Measurements from ENCODE around the gene CNGA4. TPM values are rescaled to one million over a fixed set of nuclear protein-coding genes. Genes with fewer than 3 reads are reported as not detected.
"Not testable (repeated sequence)": the region's sequence is repeated elsewhere in the genome, so short reads cannot be mapped to it uniquely, and the experiment has no call there.

The CNGA4 gene
- total RNA-seq, 1 experiment from 2014 or later, result 0.51 TPM

DNA sequence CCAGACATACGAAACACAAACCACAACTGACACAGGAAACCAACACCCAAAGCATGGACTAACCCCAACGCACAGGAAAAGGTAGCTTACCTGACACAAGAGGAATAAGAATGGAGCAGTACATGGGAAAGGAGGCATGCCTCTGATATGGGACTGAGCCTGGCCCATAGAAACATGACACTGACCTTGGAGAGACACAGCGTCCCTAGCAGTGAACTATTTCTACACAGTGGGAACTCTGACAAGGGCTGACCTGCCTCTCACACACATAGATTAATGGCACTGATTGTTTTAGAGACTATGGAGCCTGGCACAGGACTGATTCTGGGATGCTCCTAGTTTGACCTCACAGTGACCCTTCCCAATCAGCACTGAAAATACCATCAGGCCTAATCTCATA lies 32.7 kb downstream of the CNGA4 start:
- no peaks in the 10 kb centered on the region for H3K79me2 ChIP-seq (ENCODE audit: low read length)
- no peak overlapping the region for H3K9ac ChIP-seq (ENCODE audit: low read length)
- no peak for TF ChIP-seq EZH2phosphoT487 (IDR thresholded peaks at IDR 0.05; ENCODE audit: borderline replicate concordance, low read length)
- TF ChIP-seq, protein P1, sequence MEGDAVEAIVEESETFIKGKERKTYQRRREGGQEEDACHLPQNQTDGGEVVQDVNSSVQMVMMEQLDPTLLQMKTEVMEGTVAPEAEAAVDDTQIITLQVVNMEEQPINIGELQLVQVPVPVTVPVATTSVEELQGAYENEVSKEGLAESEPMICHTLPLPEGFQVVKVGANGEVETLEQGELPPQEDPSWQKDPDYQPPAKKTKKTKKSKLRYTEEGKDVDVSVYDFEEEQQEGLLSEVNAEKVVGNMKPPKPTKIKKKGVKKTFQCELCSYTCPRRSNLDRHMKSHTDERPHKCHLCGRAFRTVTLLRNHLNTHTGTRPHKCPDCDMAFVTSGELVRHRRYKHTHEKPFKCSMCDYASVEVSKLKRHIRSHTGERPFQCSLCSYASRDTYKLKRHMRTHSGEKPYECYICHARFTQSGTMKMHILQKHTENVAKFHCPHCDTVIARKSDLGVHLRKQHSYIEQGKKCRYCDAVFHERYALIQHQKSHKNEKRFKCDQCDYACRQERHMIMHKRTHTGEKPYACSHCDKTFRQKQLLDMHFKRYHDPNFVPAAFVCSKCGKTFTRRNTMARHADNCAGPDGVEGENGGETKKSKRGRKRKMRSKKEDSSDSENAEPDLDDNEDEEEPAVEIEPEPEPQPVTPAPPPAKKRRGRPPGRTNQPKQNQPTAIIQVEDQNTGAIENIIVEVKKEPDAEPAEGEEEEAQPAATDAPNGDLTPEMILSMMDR (conservative IDR thresholded peaks at IDR 0.05; ENCODE audit: low read depth, low read length), result no peak
- no peak for TF ChIP-seq EZH2 (IDR thresholded peaks at IDR 0.05; ENCODE audit: low read length, unreplicated experiment)
- no peak overlapping the region for H3K4me3 ChIP-seq (ENCODE audit: low read length)
- H3K4me1 ChIP-seq (ENCODE audit: insufficient read depth, low read length), result no peaks in the 10 kb centered on the region
- H3F3A ChIP-seq (ENCODE audit: low read length, unreplicated experiment), result no peaks in the 10 kb centered on the region
- no peaks in the 10 kb centered on the region for H4K20me1 ChIP-seq (ENCODE audit: low read length)
- DNase-seq (no peak), ATAC-seq (no peak)
- no peak overlapping the region for H3K4me2 ChIP-seq (ENCODE audit: low read length)
- H3K27ac ChIP-seq (ENCODE audit: low read length), result no peak overlapping the region
- intact Hi-C loops (cut with micrococcal nuclease), result no loop called here
- H3K27me3 ChIP-seq (ENCODE audit: low read length), result peaks cover 35% of the 10 kb centered on the region
- no peaks in the 10 kb centered on the region for H3K36me3 ChIP-seq (ENCODE audit: low read depth, low read length)
- no peaks in the 10 kb centered on the region for H3K9me2 ChIP-seq (replicated peaks; ENCODE audit: low read length)
- CTCF ChIA-PET, result no interaction called here
- H2AFZ ChIP-seq (ENCODE audit: low read length), result no peak overlapping the region
- BruUV-seq (replicated peaks), result no TSS peak
- POLR2A ChIA-PET (ENCODE audit: unreplicated experiment), result no interaction called here
- H3K9me3 ChIP-seq (ENCODE audit: low read length), result no peaks in the 10 kb centered on the region

DNA sequence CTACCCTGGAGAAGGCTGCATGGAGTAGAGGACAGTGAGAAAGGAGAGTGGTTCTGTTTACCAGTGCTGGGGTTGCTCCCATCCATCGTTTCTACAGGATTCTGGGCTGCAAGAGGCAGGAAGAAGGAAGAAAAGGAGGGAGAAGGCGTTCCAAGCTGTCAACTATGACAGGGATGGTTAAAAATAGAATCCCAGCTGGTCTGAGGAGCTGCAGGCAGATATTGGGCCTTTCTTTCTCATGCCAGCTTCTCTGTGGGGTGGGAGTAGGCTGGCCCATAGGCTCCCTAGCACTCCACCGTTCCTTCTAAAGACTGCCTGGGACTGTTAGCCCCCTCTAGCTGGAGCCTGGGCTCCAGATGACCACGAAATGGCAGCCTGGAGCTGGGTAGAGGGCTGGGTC lies 34.3 kb downstream of the CNGA4 start:
- Histone ChIP-seq H3K9me3 (ENCODE audit: low read length) (no peaks in the 10 kb centered on the region), H3K4me3 (ENCODE audit: low read length) (no peak overlapping the region), H3K27ac (ENCODE audit: low read length) (no peak overlapping the region), H3K36me3 (ENCODE audit: low read depth, low read length) (no peaks in the 10 kb centered on the region), H3F3A (ENCODE audit: low read length, unreplicated experiment) (no peaks in the 10 kb centered on the region), H3K9ac (ENCODE audit: low read length) (no peak overlapping the region), H3K79me2 (ENCODE audit: low read length) (no peaks in the 10 kb centered on the region), H4K20me1 (ENCODE audit: low read length) (no peaks in the 10 kb centered on the region), H3K4me2 (ENCODE audit: low read length) (no peak overlapping the region), H3K27me3 (ENCODE audit: low read length) (peaks cover 34% of the 10 kb centered on the region; the same call in 1 of the 2 replicates), H3K4me1 (ENCODE audit: insufficient read depth, low read length) (no peaks in the 10 kb centered on the region), H3K9me2 (replicated peaks; ENCODE audit: low read length) (no peaks in the 10 kb centered on the region), H2AFZ (ENCODE audit: low read length) (no peak overlapping the region)
- DNase-seq (no peak), ATAC-seq (no peak)
- CTCF ChIA-PET, result no interaction called here
- POLR2A ChIA-PET (ENCODE audit: unreplicated experiment), result no interaction called here
- BruUV-seq (replicated peaks), result no TSS peak
- no peak for TF ChIP-seq EZH2 (IDR thresholded peaks at IDR 0.05; ENCODE audit: low read length, unreplicated experiment)
- TF ChIP-seq EZH2phosphoT487 (IDR thresholded peaks at IDR 0.05; ENCODE audit: borderline replicate concordance, low read length), result no peak
- TF ChIP-seq, protein P1 (conservative IDR thresholded peaks at IDR 0.05; ENCODE audit: low read depth, low read length), result no peak
- intact Hi-C loops (cut with micrococcal nuclease), result no loop called here

DNA sequence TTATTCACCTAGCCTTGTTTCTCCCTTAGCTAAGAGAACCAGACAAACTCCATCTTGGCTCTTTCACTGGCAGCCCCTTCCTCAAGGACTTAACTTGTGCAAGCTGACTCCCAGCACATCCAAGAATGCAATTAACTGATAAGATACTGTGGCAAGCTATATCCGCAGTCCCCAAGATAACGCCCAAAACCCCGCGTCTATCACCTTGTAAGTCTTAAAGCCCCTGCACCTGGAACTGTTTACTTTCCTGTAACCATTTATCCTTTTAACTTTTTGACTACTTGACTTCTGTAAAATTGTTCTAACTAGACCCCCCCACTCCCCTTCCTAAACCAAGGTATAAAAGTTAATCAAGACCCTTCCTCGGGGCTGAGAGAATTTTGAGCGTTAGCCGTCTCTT lies 41.9 kb downstream of the CNGA4 start:
- H3K4me3 ChIP-seq (ENCODE audit: low read length); H3K9me2 ChIP-seq (replicated peaks; ENCODE audit: low read length); POLR2A ChIA-PET (ENCODE audit: unreplicated experiment); H3K9me3 ChIP-seq (ENCODE audit: low read length); H2AFZ ChIP-seq (ENCODE audit: low read length); DNase-seq; H3K4me2 ChIP-seq (ENCODE audit: low read length); H3K36me3 ChIP-seq (ENCODE audit: low read depth, low read length); H3K4me1 ChIP-seq (ENCODE audit: insufficient read depth, low read length); H3F3A ChIP-seq (ENCODE audit: low read length, unreplicated experiment); H4K20me1 ChIP-seq (ENCODE audit: low read length); CTCF ChIA-PET; intact Hi-C loops (cut with micrococcal nuclease); BruUV-seq (replicated peaks); H3K9ac ChIP-seq (ENCODE audit: low read length); H3K27ac ChIP-seq (ENCODE audit: low read length); H3K79me2 ChIP-seq (ENCODE audit: low read length); ATAC-seq: not testable (repeated sequence)
- H3K27me3 ChIP-seq (ENCODE audit: low read length), result peaks cover 28% of the 10 kb centered on the region; the same call in 1 of the 2 replicates

Data from PC-3 (cell line).